ENCODE results near the gene CHRDL2. TPM values are rescaled to one million over a fixed set of nuclear protein-coding genes. Genes with fewer than 3 reads are reported as not detected.

The CHRDL2 gene
- polyA plus RNA-seq, 1 of the 3 experiments (the other 2 are of a cell fraction) = not detected

DNA sequence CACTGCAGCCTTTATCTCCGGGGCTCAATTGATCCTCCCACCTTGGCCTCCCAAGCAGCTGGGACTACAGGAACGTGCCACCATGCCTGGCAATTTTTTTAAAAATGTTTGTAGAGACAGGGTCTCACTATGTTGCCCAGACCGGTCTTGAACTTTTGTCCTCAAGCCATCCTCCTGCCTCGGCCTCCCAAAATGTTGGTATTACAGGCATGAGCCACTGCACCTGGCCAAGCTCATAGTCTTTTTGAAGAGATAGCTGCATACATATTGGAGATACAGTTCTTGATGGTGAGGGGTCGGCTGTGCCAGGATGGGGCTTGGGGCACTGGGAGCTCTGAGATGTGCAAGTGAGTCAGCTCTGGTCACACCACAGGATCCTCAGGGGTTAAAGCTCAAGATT lies 53.2 kb downstream of the CHRDL2 start:
- H3K4me2 ChIP-seq = no peak overlapping the region
- no peaks in the 10 kb centered on the region for H3K27me3 ChIP-seq (ENCODE audit: insufficient read depth)
- H4K20me1 ChIP-seq (ENCODE audit: insufficient read depth) = no peaks in the 10 kb centered on the region
- CTCF ChIA-PET = interaction anchor here (1.1 kb wide), 1 partner anchor 25 kb away, joined by 5 read pairs; no protein-coding TSS in a partner anchor
- no peaks in the 10 kb centered on the region for H3K79me2 ChIP-seq (ENCODE audit: insufficient read depth)
- peaks cover 7 to 11% of the 10 kb centered on the region in 2 experiments; a peak in 3 of 4 replicates for H3K4me1 ChIP-seq (ENCODE audit: control insufficient read depth in 1 of 2, insufficient read depth in 2 of 2, low read depth in 1 of 2, low read length in 1 of 2)
- H3K36me3 ChIP-seq (replicated peaks in 1 of 2; ENCODE audit: control insufficient read depth in 1 of 2, insufficient read depth in 2 of 2, low read length in 1 of 2) = no peaks in the 10 kb centered on the region
- no peak overlapping the region for H3K27ac ChIP-seq (ENCODE audit: low read depth in 2 of 2, low read length in 1 of 2)
- peaks cover 9% of the 10 kb centered on the region for H3F3A ChIP-seq (replicated peaks; ENCODE audit: insufficient read depth)
- no peaks in the 10 kb centered on the region for H3K9me2 ChIP-seq
- no peaks in the 10 kb centered on the region for H3K9me3 ChIP-seq
- no peak for DNase-seq
- H2AFZ ChIP-seq (ENCODE audit: low read depth) = no peak overlapping the region
- H3K4me3 ChIP-seq (ENCODE audit: low read depth in 2 of 2, low read length in 1 of 2) = no peak overlapping the region
- H3K9ac ChIP-seq = no peak overlapping the region
- no peak for TF ChIP-seq EP300 (IDR thresholded peaks at IDR 0.05; ENCODE audit: borderline replicate concordance in 1 of 2, low read depth in 1 of 2, low read length in 1 of 2)
- TF ChIP-seq, protein P1, sequence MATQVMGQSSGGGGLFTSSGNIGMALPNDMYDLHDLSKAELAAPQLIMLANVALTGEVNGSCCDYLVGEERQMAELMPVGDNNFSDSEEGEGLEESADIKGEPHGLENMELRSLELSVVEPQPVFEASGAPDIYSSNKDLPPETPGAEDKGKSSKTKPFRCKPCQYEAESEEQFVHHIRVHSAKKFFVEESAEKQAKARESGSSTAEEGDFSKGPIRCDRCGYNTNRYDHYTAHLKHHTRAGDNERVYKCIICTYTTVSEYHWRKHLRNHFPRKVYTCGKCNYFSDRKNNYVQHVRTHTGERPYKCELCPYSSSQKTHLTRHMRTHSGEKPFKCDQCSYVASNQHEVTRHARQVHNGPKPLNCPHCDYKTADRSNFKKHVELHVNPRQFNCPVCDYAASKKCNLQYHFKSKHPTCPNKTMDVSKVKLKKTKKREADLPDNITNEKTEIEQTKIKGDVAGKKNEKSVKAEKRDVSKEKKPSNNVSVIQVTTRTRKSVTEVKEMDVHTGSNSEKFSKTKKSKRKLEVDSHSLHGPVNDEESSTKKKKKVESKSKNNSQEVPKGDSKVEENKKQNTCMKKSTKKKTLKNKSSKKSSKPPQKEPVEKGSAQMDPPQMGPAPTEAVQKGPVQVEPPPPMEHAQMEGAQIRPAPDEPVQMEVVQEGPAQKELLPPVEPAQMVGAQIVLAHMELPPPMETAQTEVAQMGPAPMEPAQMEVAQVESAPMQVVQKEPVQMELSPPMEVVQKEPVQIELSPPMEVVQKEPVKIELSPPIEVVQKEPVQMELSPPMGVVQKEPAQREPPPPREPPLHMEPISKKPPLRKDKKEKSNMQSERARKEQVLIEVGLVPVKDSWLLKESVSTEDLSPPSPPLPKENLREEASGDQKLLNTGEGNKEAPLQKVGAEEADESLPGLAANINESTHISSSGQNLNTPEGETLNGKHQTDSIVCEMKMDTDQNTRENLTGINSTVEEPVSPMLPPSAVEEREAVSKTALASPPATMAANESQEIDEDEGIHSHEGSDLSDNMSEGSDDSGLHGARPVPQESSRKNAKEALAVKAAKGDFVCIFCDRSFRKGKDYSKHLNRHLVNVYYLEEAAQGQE (IDR thresholded peaks at IDR 0.05; ENCODE audit: low read depth, low read length) = no peak
- TF ChIP-seq SMC3 (IDR thresholded peaks at IDR 0.05; ENCODE audit: low read depth, low read length) = no peak
- TF ChIP-seq, protein P2, sequence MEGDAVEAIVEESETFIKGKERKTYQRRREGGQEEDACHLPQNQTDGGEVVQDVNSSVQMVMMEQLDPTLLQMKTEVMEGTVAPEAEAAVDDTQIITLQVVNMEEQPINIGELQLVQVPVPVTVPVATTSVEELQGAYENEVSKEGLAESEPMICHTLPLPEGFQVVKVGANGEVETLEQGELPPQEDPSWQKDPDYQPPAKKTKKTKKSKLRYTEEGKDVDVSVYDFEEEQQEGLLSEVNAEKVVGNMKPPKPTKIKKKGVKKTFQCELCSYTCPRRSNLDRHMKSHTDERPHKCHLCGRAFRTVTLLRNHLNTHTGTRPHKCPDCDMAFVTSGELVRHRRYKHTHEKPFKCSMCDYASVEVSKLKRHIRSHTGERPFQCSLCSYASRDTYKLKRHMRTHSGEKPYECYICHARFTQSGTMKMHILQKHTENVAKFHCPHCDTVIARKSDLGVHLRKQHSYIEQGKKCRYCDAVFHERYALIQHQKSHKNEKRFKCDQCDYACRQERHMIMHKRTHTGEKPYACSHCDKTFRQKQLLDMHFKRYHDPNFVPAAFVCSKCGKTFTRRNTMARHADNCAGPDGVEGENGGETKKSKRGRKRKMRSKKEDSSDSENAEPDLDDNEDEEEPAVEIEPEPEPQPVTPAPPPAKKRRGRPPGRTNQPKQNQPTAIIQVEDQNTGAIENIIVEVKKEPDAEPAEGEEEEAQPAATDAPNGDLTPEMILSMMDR (IDR thresholded peaks at IDR 0.05) = no peak
- WGBS (ENCODE audit: low lambda C conversion rate) = 92% methylated on average over 5 of the region's 5 CpGs
- POLR2A ChIA-PET = no interaction called here

DNA sequence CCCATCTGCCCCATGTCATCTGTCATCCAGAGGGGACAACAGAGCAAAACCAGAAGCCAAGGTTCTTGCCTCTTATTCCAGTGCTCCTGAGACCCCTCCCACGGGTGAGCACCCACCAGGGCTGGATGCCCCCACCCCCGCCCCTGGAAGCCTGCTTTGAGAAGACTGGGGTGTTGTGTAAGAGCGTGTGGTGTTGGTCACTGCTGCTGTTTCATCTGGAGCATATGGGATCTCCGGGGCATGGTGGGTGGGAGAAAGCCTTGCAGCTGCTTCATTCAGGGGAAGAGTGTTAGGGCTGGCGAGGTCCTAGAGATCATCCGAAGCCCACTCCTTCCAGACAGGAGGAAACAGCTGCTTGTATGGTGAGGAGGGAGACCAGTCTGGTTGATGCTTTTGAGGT lies 54.1 kb downstream of the CHRDL2 start:
- H3K4me3 ChIP-seq (ENCODE audit: low read depth in 2 of 2, low read length in 1 of 2) = no peak overlapping the region
- H3K9me3 ChIP-seq = no peaks in the 10 kb centered on the region
- H3K27me3 ChIP-seq (ENCODE audit: insufficient read depth) = no peaks in the 10 kb centered on the region
- peaks cover 14 to 20% of the 10 kb centered on the region in 2 experiments for H3K4me1 ChIP-seq (ENCODE audit: control insufficient read depth in 1 of 2, insufficient read depth in 2 of 2, low read depth in 1 of 2, low read length in 1 of 2)
- H3K9me2 ChIP-seq = no peaks in the 10 kb centered on the region
- no peaks in the 10 kb centered on the region for H4K20me1 ChIP-seq (ENCODE audit: insufficient read depth)
- POLR2A ChIA-PET = no interaction called here
- no peaks in the 10 kb centered on the region for H3K36me3 ChIP-seq (replicated peaks in 1 of 2; ENCODE audit: control insufficient read depth in 1 of 2, insufficient read depth in 2 of 2, low read length in 1 of 2)
- no peaks in the 10 kb centered on the region for H3K79me2 ChIP-seq (ENCODE audit: insufficient read depth)
- H3K27ac ChIP-seq (ENCODE audit: low read depth in 2 of 2, low read length in 1 of 2) = no peak overlapping the region
- H2AFZ ChIP-seq (ENCODE audit: low read depth) = no peak overlapping the region
- no peak for DNase-seq
- no peak overlapping the region for H3K9ac ChIP-seq
- TF ChIP-seq, protein P2 (IDR thresholded peaks at IDR 0.05) = no peak
- TF ChIP-seq TEAD4 (IDR thresholded peaks at IDR 0.05; ENCODE audit: borderline replicate concordance, insufficient read depth) (no peak), ELF1 (IDR thresholded peaks at IDR 0.05) (no peak)
- TF ChIP-seq, protein P3, sequence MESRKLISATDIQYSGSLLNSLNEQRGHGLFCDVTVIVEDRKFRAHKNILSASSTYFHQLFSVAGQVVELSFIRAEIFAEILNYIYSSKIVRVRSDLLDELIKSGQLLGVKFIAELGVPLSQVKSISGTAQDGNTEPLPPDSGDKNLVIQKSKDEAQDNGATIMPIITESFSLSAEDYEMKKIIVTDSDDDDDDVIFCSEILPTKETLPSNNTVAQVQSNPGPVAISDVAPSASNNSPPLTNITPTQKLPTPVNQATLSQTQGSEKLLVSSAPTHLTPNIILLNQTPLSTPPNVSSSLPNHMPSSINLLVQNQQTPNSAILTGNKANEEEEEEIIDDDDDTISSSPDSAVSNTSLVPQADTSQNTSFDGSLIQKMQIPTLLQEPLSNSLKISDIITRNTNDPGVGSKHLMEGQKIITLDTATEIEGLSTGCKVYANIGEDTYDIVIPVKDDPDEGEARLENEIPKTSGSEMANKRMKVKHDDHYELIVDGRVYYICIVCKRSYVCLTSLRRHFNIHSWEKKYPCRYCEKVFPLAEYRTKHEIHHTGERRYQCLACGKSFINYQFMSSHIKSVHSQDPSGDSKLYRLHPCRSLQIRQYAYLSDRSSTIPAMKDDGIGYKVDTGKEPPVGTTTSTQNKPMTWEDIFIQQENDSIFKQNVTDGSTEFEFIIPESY (IDR thresholded peaks at IDR 0.05; ENCODE audit: borderline replicate concordance, low read depth) = no peak
- TF ChIP-seq, protein P4, sequence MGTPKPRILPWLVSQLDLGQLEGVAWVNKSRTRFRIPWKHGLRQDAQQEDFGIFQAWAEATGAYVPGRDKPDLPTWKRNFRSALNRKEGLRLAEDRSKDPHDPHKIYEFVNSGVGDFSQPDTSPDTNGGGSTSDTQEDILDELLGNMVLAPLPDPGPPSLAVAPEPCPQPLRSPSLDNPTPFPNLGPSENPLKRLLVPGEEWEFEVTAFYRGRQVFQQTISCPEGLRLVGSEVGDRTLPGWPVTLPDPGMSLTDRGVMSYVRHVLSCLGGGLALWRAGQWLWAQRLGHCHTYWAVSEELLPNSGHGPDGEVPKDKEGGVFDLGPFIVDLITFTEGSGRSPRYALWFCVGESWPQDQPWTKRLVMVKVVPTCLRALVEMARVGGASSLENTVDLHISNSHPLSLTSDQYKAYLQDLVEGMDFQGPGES (IDR thresholded peaks at IDR 0.05; ENCODE audit: low read depth, low read length) = no peak
- CTCF ChIA-PET = interaction anchor here (0.7 to 1.7 kb wide), 7 partner anchors 12 to 223 kb away, joined by 3 to 4 read pairs (median 3); no protein-coding TSS in a partner anchor
- no peak overlapping the region for H3K4me2 ChIP-seq
- peaks cover 14% of the 10 kb centered on the region for H3F3A ChIP-seq (replicated peaks; ENCODE audit: insufficient read depth)
- 63% methylated on average over 5 of the region's 6 CpGs for WGBS (ENCODE audit: low lambda C conversion rate)
